Effector CD4-positive, alpha-beta T cell (primary cell): ENCODE results near the gene PAX2.

Experiments used
- DNase-seq: peaks from one replicate; pipeline ENCODE4 v3.0.0-alpha.2; 2020

The PAX2 gene

GRCh38 chr10:100725071-100725471 is 20.3 kb upstream of the PAX2 start:
- no peak for DNase-seq

GRCh38 chr10:100725869-100726426 is 19.4 kb upstream of the PAX2 start:
- no peak for DNase-seq

GRCh38 chr10:100727808-100728207 is 17.6 kb upstream of the PAX2 start:
- DNase-seq: no peak

- no peak for DNase-seq
These were observed 16.2 kb upstream of the PAX2 start for GRCh38 chr10:100728928-100729861.

GRCh38 chr10:100729862-100730724 is 15.3 kb upstream of the PAX2 start:
- no peak for DNase-seq

GRCh38 chr10:100730725-100731406 is 14.5 kb upstream of the PAX2 start:
- no peak for DNase-seq

- DNase-seq: no peak
These were observed 13.8 kb upstream of the PAX2 start for GRCh38 chr10:100731407-100732240.

GRCh38 chr10:100732241-100732596 is 13.2 kb upstream of the PAX2 start:
- DNase-seq: no peak

- DNase-seq: no peak
These were observed 12.1 kb upstream of the PAX2 start for GRCh38 chr10:100733329-100733728.

- DNase-seq: no peak
These were observed 10.9 kb upstream of the PAX2 start for GRCh38 chr10:100734295-100735086.

- DNase-seq: no peak
These were observed 10.4 kb upstream of the PAX2 start for GRCh38 chr10:100735087-100735336.

GRCh38 chr10:100735337-100736143 is 9.8 kb upstream of the PAX2 start:
- no peak for DNase-seq

GRCh38 chr10:100736144-100736808 is 9.1 kb upstream of the PAX2 start:
- no peak for DNase-seq

GRCh38 chr10:100736809-100737354 is 8.5 kb upstream of the PAX2 start:
- DNase-seq: no peak

GRCh38 chr10:100737355-100738054 is 7.9 kb upstream of the PAX2 start:
- no peak for DNase-seq

GRCh38 chr10:100738055-100738827 is 7.1 kb upstream of the PAX2 start:
- no peak for DNase-seq

GRCh38 chr10:100739517-100740368 is 5.6 kb upstream of the PAX2 start:
- no peak for DNase-seq
